MCF 10A (cell line): ENCODE measurements around the gene AMBRA1. TPM values are rescaled to one million over a fixed set of nuclear protein-coding genes. Genes with fewer than 3 reads are reported as not detected.

Experiments used
- BruUV-seq: library from RNA; stranded (reverse); fragments of 400-500 nt; replicated peaks from 2 replicates; lab custom pipeline; 2021; lab: Mats Ljungman, UMichigan
- CTCF ChIA-PET: fragments of 300-600 bp; sonication (Branson Sonifier 250); formaldehyde crosslinking; extraction: SDS; loops from one replicate; lab custom pipeline; 2021; ENCODE audit warnings: antibody characterized with exemption, inconsistent platforms; lab: Yijun Ruan, JAX
- POLR2A ChIA-PET: fragments of 300-600, 350-650 bp; sonication (Branson Sonifier 250); formaldehyde crosslinking; extraction: SDS; loops from one replicate; lab custom pipeline; 2020; ENCODE audit warnings: antibody characterized with exemption, inconsistent platforms; lab: Yijun Ruan, JAX
- DNase-seq: peaks from one replicate; pipeline ENCODE4 v3.0.0-alpha.2; 2018; ENCODE audit not compliant: unreplicated experiment
- H3K27ac Mint-ChIP-seq: one replicate; pipeline ENCODE4 v1.8.0; 2022; ENCODE audit warnings: mild to moderate bottlenecking, low read depth, mixed read lengths; ENCODE audit not compliant: unreplicated experiment
- H3K27me3 Mint-ChIP-seq: one replicate; pipeline ENCODE4 v1.8.0; 2022; ENCODE audit warnings: mixed read lengths; ENCODE audit not compliant: insufficient read depth, unreplicated experiment
- H3K36me3 Mint-ChIP-seq: one replicate; pipeline ENCODE4 v1.8.0; 2022; ENCODE audit warnings: mild to moderate bottlenecking, moderate library complexity, mixed read lengths; ENCODE audit not compliant: insufficient read depth, unreplicated experiment
- H3K4me1 Mint-ChIP-seq: one replicate; pipeline ENCODE4 v1.8.0; 2022; ENCODE audit warnings: mixed read lengths; ENCODE audit not compliant: insufficient read depth, unreplicated experiment
- H3K4me3 Mint-ChIP-seq: one replicate; pipeline ENCODE4 v1.8.0; 2022; ENCODE audit warnings: mild to moderate bottlenecking, moderate library complexity, mixed read lengths; ENCODE audit not compliant: unreplicated experiment
- H3K9me3 Mint-ChIP-seq: one replicate; pipeline ENCODE4 v1.8.0; 2022; ENCODE audit warnings: mixed read lengths; ENCODE audit not compliant: unreplicated experiment
- intact Hi-C: fragments of 100-400 bp; cut with micrococcal nuclease; formaldehyde crosslinking; loops from 2 replicates; pipeline ENCODE4 v1.14.1; 2022
- total RNA-seq: library from RNA; stranded (reverse); gene quantifications from 2 replicates; pipeline ENCODE4 v1.2.3, GENCODE V29; 2022
- TF ChIP-seq, protein P1 (sequence below): fragments of 200-600 bp; IDR thresholded peaks from one replicate; pipeline ENCODE4 v1.8.0; 2022; ENCODE audit warnings: antibody characterized with exemption, mild to moderate bottlenecking; ENCODE audit not compliant: unreplicated experiment

AMBRA1 gene
- total RNA-seq, 1 experiment from 2014 or later, result 19.6 TPM

GRCh38 chr11:46436113-46436512 lies 157.7 kb downstream of the AMBRA1 start:
- no peak for DNase-seq
- H3K36me3 Mint-ChIP-seq, result peaks cover 51% of the 10 kb centered on the region
- ChIA-PET POLR2A (interaction anchor here (0.7 kb wide), 1 partner anchor 62 kb away, joined by 3 read pairs; no protein-coding TSS in a partner anchor), CTCF (no interaction called here)
- TF ChIP-seq, protein P1, sequence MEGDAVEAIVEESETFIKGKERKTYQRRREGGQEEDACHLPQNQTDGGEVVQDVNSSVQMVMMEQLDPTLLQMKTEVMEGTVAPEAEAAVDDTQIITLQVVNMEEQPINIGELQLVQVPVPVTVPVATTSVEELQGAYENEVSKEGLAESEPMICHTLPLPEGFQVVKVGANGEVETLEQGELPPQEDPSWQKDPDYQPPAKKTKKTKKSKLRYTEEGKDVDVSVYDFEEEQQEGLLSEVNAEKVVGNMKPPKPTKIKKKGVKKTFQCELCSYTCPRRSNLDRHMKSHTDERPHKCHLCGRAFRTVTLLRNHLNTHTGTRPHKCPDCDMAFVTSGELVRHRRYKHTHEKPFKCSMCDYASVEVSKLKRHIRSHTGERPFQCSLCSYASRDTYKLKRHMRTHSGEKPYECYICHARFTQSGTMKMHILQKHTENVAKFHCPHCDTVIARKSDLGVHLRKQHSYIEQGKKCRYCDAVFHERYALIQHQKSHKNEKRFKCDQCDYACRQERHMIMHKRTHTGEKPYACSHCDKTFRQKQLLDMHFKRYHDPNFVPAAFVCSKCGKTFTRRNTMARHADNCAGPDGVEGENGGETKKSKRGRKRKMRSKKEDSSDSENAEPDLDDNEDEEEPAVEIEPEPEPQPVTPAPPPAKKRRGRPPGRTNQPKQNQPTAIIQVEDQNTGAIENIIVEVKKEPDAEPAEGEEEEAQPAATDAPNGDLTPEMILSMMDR, result no peak
- BruUV-seq, result no TSS peak
- no peaks in the 10 kb centered on the region for H3K27me3 Mint-ChIP-seq
- intact Hi-C loops, result no loop called here
- H3K4me1 Mint-ChIP-seq, result no peaks in the 10 kb centered on the region
- H3K4me3 Mint-ChIP-seq, result no peak overlapping the region
- no peaks in the 10 kb centered on the region for H3K9me3 Mint-ChIP-seq
- no peak overlapping the region for H3K27ac Mint-ChIP-seq

DNA sequence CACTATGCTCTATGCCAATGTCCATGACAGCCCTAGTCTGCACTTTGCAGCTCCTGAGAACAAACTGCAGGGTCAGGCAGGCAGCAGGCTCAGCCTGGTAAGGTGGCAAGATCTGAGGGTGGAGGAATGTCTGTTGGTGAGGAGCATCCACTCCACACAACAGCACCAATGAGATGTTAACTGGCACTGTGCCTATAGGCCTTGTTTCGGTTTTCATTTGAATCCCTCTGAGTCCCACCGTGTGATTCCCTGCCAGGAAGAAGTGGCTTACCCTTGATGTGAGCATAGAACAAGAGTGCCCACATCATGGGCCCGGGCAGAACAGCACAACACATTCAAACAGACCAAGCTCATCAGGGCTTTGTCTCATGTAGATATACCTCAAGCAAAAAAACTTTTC lies 158.1 kb downstream of the AMBRA1 start:
- no peak for DNase-seq
- ChIA-PET CTCF (no interaction called here), POLR2A (interaction anchor here (0.7 kb wide), 2 partner anchors 63 to 714 kb away, joined by 3 read pairs; no protein-coding TSS in a partner anchor)
- intact Hi-C loops, result no loop called here
- H3K27ac Mint-ChIP-seq, result no peak overlapping the region
- no peaks in the 10 kb centered on the region for H3K9me3 Mint-ChIP-seq
- peaks cover 51% of the 10 kb centered on the region for H3K36me3 Mint-ChIP-seq
- TF ChIP-seq, protein P1, result no peak
- BruUV-seq, result no TSS peak
- no peak overlapping the region for H3K4me3 Mint-ChIP-seq
- no peaks in the 10 kb centered on the region for H3K4me1 Mint-ChIP-seq
- H3K27me3 Mint-ChIP-seq, result no peaks in the 10 kb centered on the region

- Mint-ChIP-seq H3K9me3 (no peaks in the 10 kb centered on the region), H3K4me1 (no peaks in the 10 kb centered on the region), H3K27ac (no peak overlapping the region), H3K4me3 (no peak overlapping the region), H3K27me3 (no peaks in the 10 kb centered on the region), H3K36me3 (peaks cover 58% of the 10 kb centered on the region)
- POLR2A ChIA-PET, result interaction anchor here (1.0 kb wide), 1 partner anchor 24 kb away, joined by 3 read pairs; no protein-coding TSS in a partner anchor
- intact Hi-C loops, result no loop called here
- no peak for DNase-seq
- TF ChIP-seq, protein P1, result no peak
- CTCF ChIA-PET, result interaction anchor here (0.6 to 1.3 kb wide), 2 partner anchors 107 to 264 kb away, joined by 3 read pairs; no protein-coding TSS in a partner anchor
- no TSS peak for BruUV-seq
Observed at GRCh38 chr11:46431211-46431610, 162.6 kb downstream of the AMBRA1 start.

- DNase-seq, result no peak
- intact Hi-C loops, result no loop called here
- POLR2A ChIA-PET, result interaction anchor here (0.7 kb wide), 1 partner anchor 9 kb away, joined by 3 read pairs; no protein-coding TSS in a partner anchor
- H3K4me1 Mint-ChIP-seq, result no peaks in the 10 kb centered on the region
- H3K27me3 Mint-ChIP-seq, result no peaks in the 10 kb centered on the region
- TF ChIP-seq, protein P1, result no peak
- H3K9me3 Mint-ChIP-seq, result no peaks in the 10 kb centered on the region
- CTCF ChIA-PET, result no interaction called here
- H3K4me3 Mint-ChIP-seq, result no peak overlapping the region
- H3K27ac Mint-ChIP-seq, result no peak overlapping the region
- H3K36me3 Mint-ChIP-seq, result peaks cover 66% of the 10 kb centered on the region
- no TSS peak for BruUV-seq
Observed at GRCh38 chr11:46429717-46430116, 164.1 kb downstream of the AMBRA1 start.
